HEK293 (cell line): Measurements from ENCODE around the gene CFI.

Experiments
- CTCF ChIA-PET: fragments of 350-600 bp; formaldehyde crosslinking; extraction: SDS; loops from one replicate; lab custom pipeline; 2021; ENCODE audit warnings: antibody characterized with exemption; lab: Yijun Ruan, JAX
- POLR2A ChIA-PET: fragments of 300-600 bp; formaldehyde crosslinking; extraction: SDS; loops from one replicate; lab custom pipeline; 2020; ENCODE audit warnings: antibody characterized with exemption, inconsistent platforms; lab: Yijun Ruan, JAX
- H3K27ac ChIP-seq: fragments of 200-500 bp; sonication (Bioruptor generic); 2 replicates; pipeline ENCODE4 v1.5.1; 2014; ENCODE audit warnings: low read depth, low read length, control low read depth, inconsistent platforms; ENCODE audit errors: extremely low read depth
- H3K36me3 ChIP-seq, 2 experiments: fragments of 200-500 bp in 1 of 2; sonication (Bioruptor generic) in 1 of 2; 1 replicate in 1 of 2; 2 replicates in 1 of 2; pipeline ENCODE4 v1.5.1; 2014 to 2017; ENCODE audit warnings: inconsistent platforms in 2 of 2, low read length in 2 of 2; ENCODE audit not compliant: control insufficient read depth in 2 of 2, insufficient read depth in 1 of 2
- H3K4me1 ChIP-seq: fragments of 200-500 bp; sonication (Bioruptor generic); 2 replicates; pipeline ENCODE4 v1.5.1; 2014; ENCODE audit warnings: mild to moderate bottlenecking, low read length, inconsistent platforms; ENCODE audit not compliant: control insufficient read depth, insufficient read depth
- H3K4me3 ChIP-seq: 2 replicates; pipeline ENCODE4 v1.5.1; 2011; ENCODE audit warnings: low read depth, mild to moderate bottlenecking, control low read depth, low read length, moderate library complexity
- H3K9me3 ChIP-seq: fragments of 200-500 bp; sonication (Bioruptor generic); 2 replicates; pipeline ENCODE4 v1.5.1; 2014; ENCODE audit warnings: low read depth, low read length, inconsistent platforms; ENCODE audit not compliant: control insufficient read depth, insufficient read depth
- ZBTB7A ChIP-seq: fragments of 450-650 bp; formaldehyde crosslinking; IDR thresholded peaks from 2 replicates; pipeline ENCODE4 v1.5.1; 2016; ENCODE audit warnings: low read depth, missing biosample characterization, missing genetic modification characterization
- ZNF10 ChIP-seq: fragments of 450-650 bp; formaldehyde crosslinking; IDR thresholded peaks from 2 replicates; pipeline ENCODE4 v1.5.1; 2017; ENCODE audit warnings: missing biosample characterization, missing genetic modification characterization
- TF ChIP-seq, protein P1 (sequence below): fragments of 450-650 bp; formaldehyde crosslinking; IDR thresholded peaks from 2 replicates; pipeline ENCODE4 v1.5.1; 2016; ENCODE audit warnings: missing biosample characterization, missing genetic modification characterization

CFI gene

DNA sequence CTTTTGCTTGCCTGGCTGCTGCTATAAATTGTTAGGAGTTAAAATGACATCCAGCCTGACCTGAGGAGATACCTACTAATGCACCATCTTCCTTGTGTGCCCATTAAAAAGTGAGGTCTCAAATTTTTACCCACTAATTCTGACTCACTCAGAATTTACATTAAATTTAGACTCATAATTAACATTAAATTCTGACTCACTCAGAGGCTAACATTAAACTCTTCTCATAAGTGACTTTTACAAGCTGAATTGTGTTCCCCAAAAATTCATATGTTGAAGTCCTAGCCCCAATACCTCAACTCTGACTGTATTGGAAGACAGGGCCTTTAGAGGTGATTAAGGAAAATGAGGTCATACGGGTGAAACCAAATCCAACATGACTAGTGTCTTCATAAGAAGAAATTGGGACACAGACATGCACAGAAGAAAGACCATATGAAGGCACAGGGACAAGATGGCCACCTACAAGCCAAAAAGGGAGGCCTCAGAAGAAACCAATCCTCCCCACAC is 110.3 kb downstream of the CFI start:
- Histone ChIP-seq H3K9me3 (no peaks in the 10 kb centered on the region), H3K4me3 (no peak overlapping the region), H3K4me1 (no peaks in the 10 kb centered on the region), H3K36me3 (peaks cover 3 to 84% of the 10 kb centered on the region in 2 experiments; a peak in 2 of 3 replicates), H3K27ac (no peak overlapping the region)
- ChIA-PET CTCF (no interaction called here), POLR2A (no interaction called here)
- TF ChIP-seq ZNF10 (no peak), ZBTB7A (no peak)
- TF ChIP-seq, protein P1, sequence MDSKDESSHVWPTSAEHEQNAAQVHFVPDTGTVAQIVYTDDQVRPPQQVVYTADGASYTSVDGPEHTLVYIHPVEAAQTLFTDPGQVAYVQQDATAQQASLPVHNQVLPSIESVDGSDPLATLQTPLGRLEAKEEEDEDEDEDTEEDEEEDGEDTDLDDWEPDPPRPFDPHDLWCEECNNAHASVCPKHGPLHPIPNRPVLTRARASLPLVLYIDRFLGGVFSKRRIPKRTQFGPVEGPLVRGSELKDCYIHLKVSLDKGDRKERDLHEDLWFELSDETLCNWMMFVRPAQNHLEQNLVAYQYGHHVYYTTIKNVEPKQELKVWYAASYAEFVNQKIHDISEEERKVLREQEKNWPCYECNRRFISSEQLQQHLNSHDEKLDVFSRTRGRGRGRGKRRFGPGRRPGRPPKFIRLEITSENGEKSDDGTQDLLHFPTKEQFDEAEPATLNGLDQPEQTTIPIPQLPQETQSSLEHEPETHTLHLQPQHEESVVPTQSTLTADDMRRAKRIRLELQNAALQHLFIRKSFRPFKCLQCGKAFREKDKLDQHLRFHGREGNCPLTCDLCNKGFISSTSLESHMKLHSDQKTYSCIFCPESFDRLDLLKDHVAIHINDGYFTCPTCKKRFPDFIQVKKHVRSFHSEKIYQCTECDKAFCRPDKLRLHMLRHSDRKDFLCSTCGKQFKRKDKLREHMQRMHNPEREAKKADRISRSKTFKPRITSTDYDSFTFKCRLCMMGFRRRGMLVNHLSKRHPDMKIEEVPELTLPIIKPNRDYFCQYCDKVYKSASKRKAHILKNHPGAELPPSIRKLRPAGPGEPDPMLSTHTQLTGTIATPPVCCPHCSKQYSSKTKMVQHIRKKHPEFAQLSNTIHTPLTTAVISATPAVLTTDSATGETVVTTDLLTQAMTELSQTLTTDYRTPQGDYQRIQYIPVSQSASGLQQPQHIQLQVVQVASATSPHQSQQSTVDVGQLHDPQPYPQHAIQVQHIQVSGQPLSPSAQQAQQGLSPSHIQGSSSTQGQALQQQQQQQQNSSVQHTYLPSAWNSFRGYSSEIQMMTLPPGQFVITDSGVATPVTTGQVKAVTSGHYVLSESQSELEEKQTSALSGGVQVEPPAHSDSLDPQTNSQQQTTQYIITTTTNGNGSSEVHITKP (tag by site-specific recombination): peak; percentile 42; the same call in 1 of the 2 replicates
